Endometrium (tissue), 2 donors: ENCODE results near the gene COL4A1.

ENCODE experiments used
- FAIRE-seq: peaks from 2 replicates; lab custom pipeline; 2012; peaks lifted over from hg19 to GRCh38; lab: Jason Lieb, UNC
- donor health status: control.
- donor health status: control.

COL4A1 gene

GRCh38 chr13:110341445-110342244 lies 34.7 kb upstream of the COL4A1 start:
- peak; percentile 15 for FAIRE-seq

DNA sequence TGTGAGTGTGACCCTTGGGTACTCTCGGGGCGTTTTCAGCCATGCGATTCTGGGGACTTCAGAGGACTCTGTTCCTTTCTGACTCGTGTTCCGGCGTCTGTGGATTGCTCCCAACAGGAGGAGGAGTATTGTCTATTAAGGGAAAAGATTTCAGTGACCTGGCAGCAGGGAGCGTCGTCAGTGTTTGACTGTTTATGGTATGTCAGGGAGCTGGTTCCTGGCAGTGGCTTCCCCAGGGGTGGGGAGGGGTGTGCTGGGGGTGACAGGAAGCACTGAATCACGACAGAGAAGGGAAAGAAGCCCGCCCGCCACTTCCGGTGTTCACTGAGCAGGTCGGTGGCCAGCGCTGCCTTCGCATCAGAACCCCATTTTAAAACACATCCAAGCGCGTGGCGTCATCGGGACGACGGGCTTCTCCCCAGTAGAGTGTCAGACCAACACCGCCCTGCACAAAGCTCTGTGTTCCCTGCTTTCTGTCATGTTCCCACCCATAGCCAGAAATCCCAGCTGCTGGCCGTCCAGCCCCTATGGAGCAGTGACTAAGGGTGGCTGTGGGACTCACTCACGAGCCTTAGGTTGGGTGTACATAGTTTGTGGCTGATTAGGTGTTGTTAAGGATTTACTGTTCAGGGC lies 34.0 kb upstream of the COL4A1 start:
- FAIRE-seq, result no peak

- no peak for FAIRE-seq
These were observed 33.1 kb upstream of the COL4A1 start for GRCh38 chr13:110339975-110340550.

- no peak for FAIRE-seq
These were observed 32.3 kb upstream of the COL4A1 start for GRCh38 chr13:110339263-110339662.

- peak; percentile 95 for FAIRE-seq
These were observed 31.6 kb upstream of the COL4A1 start for GRCh38 chr13:110338441-110339101.

- no peak for FAIRE-seq
These were observed 30.3 kb upstream of the COL4A1 start for GRCh38 chr13:110337247-110337646.

DNA sequence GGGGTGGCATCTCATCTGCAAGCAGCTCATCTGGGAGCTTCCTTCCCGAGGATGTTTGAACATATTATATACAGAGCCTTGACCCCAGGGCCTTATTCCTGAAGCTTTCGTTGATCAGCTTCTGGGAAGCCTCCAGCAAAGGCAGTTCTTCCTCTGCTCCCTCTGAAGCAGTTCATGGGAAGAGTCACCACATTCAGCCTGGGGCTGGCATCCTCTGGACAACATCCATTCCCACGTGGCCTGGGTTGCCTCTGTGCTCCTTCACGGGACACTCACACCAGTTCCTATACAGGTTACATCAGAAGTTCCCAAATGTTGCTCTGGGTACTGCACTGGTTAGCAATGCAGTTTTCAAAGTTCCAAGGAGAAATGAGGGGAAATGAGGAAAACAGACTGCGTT lies 29.7 kb upstream of the COL4A1 start:
- FAIRE-seq, result no peak

- FAIRE-seq, result no peak
These were observed 29.2 kb upstream of the COL4A1 start for GRCh38 chr13:110336108-110336507.

- no peak for FAIRE-seq
These were observed 28.0 kb upstream of the COL4A1 start for GRCh38 chr13:110334841-110335490.

DNA sequence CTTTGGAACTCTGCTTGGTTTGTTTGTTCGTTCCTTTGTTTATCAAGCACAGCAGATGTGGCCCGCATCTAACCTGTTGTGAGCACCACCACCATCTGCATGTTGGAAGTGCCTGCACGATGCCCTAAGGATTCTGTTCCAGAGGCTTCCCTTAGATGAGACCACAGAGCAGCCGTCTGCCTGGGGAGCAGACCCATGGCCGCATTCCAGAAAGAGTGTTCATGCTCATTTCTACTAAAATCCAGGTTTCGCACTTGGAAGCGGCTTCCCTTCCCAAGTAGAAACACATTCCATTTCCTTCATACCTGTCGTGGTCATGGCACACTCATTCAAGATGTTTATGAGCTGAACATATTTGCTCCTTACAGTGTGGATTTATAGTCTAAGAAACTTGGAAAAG lies 27.3 kb upstream of the COL4A1 start:
- no peak for FAIRE-seq

DNA sequence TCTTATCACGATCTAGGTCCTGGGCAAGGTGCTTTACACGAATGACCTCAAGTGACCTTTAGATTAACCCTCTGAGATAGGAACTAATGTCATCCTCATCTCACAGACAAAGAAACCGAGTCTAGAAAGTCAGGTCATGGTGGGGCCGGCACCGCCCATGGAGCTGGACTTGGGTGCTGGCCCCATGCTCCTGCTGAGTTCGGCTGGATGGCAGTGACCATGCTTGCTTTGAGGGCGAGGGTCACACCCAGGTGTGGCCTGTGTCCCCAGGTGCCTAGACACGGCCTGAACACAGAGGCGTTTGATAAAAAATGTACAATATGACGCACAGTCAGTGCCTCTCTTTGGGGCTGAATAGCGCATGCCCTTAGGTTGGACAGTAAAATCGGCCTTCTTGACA lies 26.9 kb upstream of the COL4A1 start:
- FAIRE-seq, result no peak

GRCh38 chr13:110332750-110333149 lies 25.8 kb upstream of the COL4A1 start:
- no peak for FAIRE-seq

DNA sequence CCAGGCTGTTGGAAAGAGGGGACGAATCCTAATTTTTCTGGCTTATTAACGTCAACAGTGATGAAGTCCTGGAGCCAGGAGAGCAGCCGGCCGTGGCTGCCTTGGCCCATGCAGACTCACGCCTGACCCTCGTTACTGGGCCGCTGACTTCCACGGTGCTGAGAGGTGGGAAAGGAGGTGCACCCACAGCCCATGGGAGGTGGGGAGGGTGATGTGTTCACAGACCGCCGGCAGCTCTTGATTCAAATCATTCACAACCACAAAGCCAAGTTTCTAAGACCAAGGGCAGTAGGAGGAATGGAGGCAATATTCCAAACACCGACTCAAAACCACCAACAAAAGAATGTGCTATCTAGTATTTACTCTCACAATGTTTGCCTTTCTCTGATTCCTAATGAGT lies 24.4 kb upstream of the COL4A1 start:
- FAIRE-seq, result no peak

DNA sequence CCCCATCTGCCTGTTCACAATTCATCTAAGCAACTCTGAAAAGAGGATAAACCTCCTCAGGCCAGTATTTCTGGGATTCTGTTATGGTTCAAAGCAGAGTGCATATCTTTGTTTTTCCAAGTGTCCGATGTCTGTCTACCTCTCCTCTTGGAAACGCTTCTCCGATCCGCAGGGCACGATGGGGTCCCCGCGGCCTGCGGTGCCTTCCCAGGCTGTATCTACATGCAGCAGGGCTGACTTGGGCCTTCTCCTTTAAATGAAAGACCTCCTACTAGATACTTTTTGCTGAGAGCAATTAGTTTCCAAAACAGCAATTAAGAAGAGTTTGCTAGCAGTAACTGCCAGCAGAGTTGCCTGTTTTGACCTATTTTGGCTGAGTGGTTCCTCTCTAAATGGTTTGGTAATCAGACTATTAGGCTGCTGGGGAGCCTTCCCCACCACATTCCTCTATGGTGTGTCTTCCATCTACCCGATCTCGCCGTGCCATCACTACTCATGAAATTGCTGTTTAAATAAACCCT lies 23.6 kb upstream of the COL4A1 start:
- FAIRE-seq, result no peak

GRCh38 chr13:110329798-110330461 lies 23.0 kb upstream of the COL4A1 start:
- FAIRE-seq, result no peak

- FAIRE-seq, result no peak
These were observed 22.3 kb upstream of the COL4A1 start for GRCh38 chr13:110329258-110329657.

DNA sequence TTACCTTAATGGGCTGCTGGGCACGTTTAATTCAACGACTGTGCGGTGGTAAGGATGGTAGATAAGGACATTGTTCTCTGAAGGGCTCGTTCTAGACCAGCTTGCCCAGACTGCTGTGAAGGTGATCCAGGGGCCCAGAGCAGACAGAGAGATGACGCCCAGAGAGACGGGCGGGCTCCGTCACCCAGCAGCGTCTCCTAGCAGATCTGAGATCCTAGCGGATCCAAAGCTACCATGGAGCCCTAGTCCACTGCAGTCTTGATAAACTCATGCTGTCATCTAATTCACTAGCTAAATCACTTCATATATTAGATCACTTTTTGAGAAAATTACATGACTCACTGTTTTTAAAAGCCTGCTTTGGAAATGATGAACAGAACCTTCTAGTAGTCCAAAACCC lies 21.6 kb upstream of the COL4A1 start:
- no peak for FAIRE-seq

GRCh38 chr13:110327051-110327721 lies 20.2 kb upstream of the COL4A1 start:
- FAIRE-seq, result peak; percentile 78

DNA sequence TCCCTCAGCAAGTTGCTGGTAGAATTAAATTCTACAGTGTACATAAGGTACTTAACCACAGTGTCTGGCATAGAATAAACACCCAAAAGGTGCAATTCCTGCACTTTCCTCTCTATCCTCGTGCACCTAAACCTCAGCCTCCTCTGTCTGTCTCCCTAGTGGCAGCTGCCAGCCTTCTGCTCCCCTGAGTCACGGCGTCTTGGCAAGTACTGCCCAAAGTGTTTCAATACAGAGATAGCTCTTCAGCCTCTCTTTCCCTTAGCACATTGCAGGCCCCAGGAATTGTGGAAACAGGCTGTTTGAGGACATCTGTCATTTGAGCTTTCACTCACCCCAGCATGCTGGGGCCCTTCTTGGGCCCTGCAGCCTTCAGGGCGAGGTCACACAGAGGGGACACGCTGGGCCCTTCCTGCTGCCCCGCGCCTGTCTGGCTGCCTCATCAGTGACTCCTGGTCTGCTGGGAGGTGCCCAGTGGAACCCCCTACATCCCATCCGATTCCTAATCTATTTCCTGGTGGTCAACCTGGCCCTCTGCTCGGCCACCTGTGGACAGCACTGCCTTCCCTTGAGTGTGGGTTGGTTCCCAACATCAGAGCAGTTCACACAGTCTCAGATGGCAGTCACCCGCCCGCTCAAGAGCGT lies 19.4 kb upstream of the COL4A1 start:
- FAIRE-seq, result no peak

DNA sequence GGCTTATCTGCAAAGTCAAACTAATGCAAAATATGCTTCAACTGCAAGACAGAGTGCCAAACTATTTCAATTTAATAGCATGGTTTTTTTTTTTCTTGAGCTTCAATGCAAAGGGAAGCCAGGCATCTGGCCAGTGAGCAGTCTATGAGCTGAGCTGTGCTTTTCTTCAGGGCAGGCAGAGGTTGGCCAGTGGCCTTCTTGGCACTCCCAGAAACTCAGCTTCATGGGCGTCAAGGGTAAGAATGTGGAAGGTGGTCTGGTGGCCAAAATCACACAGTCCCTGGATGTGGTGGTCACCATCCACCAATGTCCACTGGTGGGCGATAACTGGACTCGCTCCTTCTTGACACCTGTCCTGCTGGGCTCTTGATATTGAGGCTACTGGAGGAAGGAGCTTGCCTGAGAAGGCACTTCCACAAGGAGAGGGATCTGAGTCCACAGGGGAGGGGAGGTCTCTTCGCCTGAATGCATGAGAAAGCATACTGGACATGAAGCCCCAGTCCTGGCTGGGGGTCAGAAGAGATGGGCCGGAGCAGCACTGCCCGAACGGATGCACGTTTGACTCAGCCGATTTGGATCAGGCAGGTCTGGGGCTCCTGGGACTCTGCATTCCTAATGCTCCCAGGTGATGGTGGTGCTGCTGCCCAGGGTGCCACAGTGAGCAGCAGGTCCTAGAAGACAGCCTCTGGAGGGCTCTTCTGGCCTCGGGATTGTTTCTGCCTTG lies 17.2 kb upstream of the COL4A1 start:
- FAIRE-seq, result no peak
